ENCODE data around the gene EIF5B. TPM values are rescaled to one million over a fixed set of nuclear protein-coding genes. Genes with fewer than 3 reads are reported as not detected.
"Not testable (repeated sequence)": the region's sequence is repeated elsewhere in the genome, so short reads cannot be mapped to it uniquely, and the experiment has no call there.

EIF5B gene
- total RNA-seq, 3 donors from 2014 or later = 32.5 to 53.7 (median 42.3) TPM

GRCh38 chr2:99317161-99317872 lies 19.9 kb upstream of the EIF5B start:
- no peak overlapping the region for H3K27ac ChIP-seq
- no peaks in the 10 kb centered on the region for H3K27me3 ChIP-seq
- no peaks in the 10 kb centered on the region for H3K36me3 ChIP-seq
- no peak for TF ChIP-seq POLR2AphosphoS5 (IDR thresholded peaks at IDR 0.05)
- no peak for DNase-seq (ENCODE audit: low spot score in 2 of 2)
- intact Hi-C loops (cut with DNase I; ENCODE audit: low total_unique reads) = no loop called here
- no peaks in the 10 kb centered on the region for H3K4me1 ChIP-seq
- H3K9me3 ChIP-seq = no peaks in the 10 kb centered on the region
- no peak overlapping the region for H3K4me3 ChIP-seq

- DNase-seq (ENCODE audit: low spot score in 2 of 2); H3K4me1 ChIP-seq; H3K27me3 ChIP-seq; intact Hi-C loops (cut with DNase I; ENCODE audit: low total_unique reads); H3K4me3 ChIP-seq; H3K36me3 ChIP-seq; H3K27ac ChIP-seq; H3K9me3 ChIP-seq: not testable (repeated sequence)
Observed at GRCh38 chr2:99317873-99318200, 19.4 kb upstream of the EIF5B start.

GRCh38 chr2:99325384-99325783 lies 11.8 kb upstream of the EIF5B start:
- intact Hi-C loops (cut with DNase I; ENCODE audit: low total_unique reads) = no loop called here
- Histone ChIP-seq H3K9me3 (no peaks in the 10 kb centered on the region), H3K36me3 (no peaks in the 10 kb centered on the region), H3K4me3 (no peak overlapping the region), H3K27ac (no peak overlapping the region), H3K4me1 (no peaks in the 10 kb centered on the region), H3K27me3 (no peaks in the 10 kb centered on the region)
- TF ChIP-seq CTCF (IDR thresholded peaks at IDR 0.05) (no peak), POLR2A (IDR thresholded peaks at IDR 0.05) (no peak), POLR2AphosphoS5 (IDR thresholded peaks at IDR 0.05) (no peak)
- DNase-seq (ENCODE audit: low spot score in 2 of 2) = no peak

- no peaks in the 10 kb centered on the region for H3K27me3 ChIP-seq
- peak; percentile 97 to 98 for DNase-seq (ENCODE audit: low spot score in 2 of 2)
- TF ChIP-seq POLR2A (IDR thresholded peaks at IDR 0.05) (peak; percentile 13), CTCF (IDR thresholded peaks at IDR 0.05) (no peak), POLR2AphosphoS5 (IDR thresholded peaks at IDR 0.05) (peak; percentile 77 to 83 (median 83))
- no peaks in the 10 kb centered on the region for H3K36me3 ChIP-seq
- no peaks in the 10 kb centered on the region for H3K9me3 ChIP-seq
- H3K4me1 ChIP-seq = peaks cover 0 to 14% of the 10 kb centered on the region in 2 donors
- intact Hi-C loops (cut with DNase I; ENCODE audit: low total_unique reads) = no loop called here
- H3K27ac ChIP-seq = peak within 1 kb of the TSS; percentile 74 to 90
- peak within 1 kb of the TSS; percentile 80 to 93 (median 85) for H3K4me3 ChIP-seq
Observed at GRCh38 chr2:99335911-99336803, 1.0 kb upstream of the EIF5B start, which contains the start of gene TXNDC9. TXNDC9 (minus strand) TSS chr2:99336333; CDS start chr2:99333210, 3,123 bp downstream.

- intact Hi-C loops (cut with DNase I; ENCODE audit: low total_unique reads) = no loop called here
- Histone ChIP-seq H3K36me3 (no peaks in the 10 kb centered on the region), H3K9me3 (no peaks in the 10 kb centered on the region), H3K4me3 (peak overlapping the region; percentile 80 to 93 (median 85)), H3K27ac (peak overlapping the region; percentile 74 to 90), H3K27me3 (no peaks in the 10 kb centered on the region), H3K4me1 (peaks cover 0 to 14% of the 10 kb centered on the region in 2 donors)
- TF ChIP-seq CTCF (IDR thresholded peaks at IDR 0.05) (no peak), POLR2A (IDR thresholded peaks at IDR 0.05) (no peak)
- no peak for DNase-seq (ENCODE audit: low spot score in 2 of 2)
Observed at GRCh38 chr2:99336804-99337112, 431 bp upstream of the EIF5B start.

GRCh38 chr2:99338029-99338585 lies 918 bp downstream of the EIF5B start:
- intact Hi-C loops (cut with DNase I; ENCODE audit: low total_unique reads) = no loop called here
- no peaks in the 10 kb centered on the region for H3K9me3 ChIP-seq
- H3K4me3 ChIP-seq = peak overlapping the region; percentile 80 to 93 (median 85)
- no peaks in the 10 kb centered on the region for H3K27me3 ChIP-seq
- TF ChIP-seq CTCF (IDR thresholded peaks at IDR 0.05) = no peak
- no peak for TF ChIP-seq POLR2A (IDR thresholded peaks at IDR 0.05)
- no peak for TF ChIP-seq POLR2AphosphoS5 (IDR thresholded peaks at IDR 0.05)
- DNase-seq (ENCODE audit: low spot score in 2 of 2) = no peak
- H3K27ac ChIP-seq = peak overlapping the region; percentile 74 to 90
- no peaks in the 10 kb centered on the region for H3K36me3 ChIP-seq
- H3K4me1 ChIP-seq = peaks cover 0 to 14% of the 10 kb centered on the region in 2 donors

All from breast epithelium (tissue), 4 donors.